22Rv1 (cell line): ENCODE data around the gene COL13A1.

Experiments
- ZFX ChIP-seq: fragments of 450-650 bp; IDR thresholded peaks from 2 replicates; pipeline ENCODE4 v1.6.1; 2017; ENCODE audit warnings: antibody characterized with exemption, borderline replicate concordance
- TF ChIP-seq, protein P1 (sequence below): fragments of 450-650 bp; IDR thresholded peaks from 2 replicates; pipeline ENCODE4 v1.5.1; 2017; ENCODE audit warnings: mild to moderate bottlenecking

DNA sequence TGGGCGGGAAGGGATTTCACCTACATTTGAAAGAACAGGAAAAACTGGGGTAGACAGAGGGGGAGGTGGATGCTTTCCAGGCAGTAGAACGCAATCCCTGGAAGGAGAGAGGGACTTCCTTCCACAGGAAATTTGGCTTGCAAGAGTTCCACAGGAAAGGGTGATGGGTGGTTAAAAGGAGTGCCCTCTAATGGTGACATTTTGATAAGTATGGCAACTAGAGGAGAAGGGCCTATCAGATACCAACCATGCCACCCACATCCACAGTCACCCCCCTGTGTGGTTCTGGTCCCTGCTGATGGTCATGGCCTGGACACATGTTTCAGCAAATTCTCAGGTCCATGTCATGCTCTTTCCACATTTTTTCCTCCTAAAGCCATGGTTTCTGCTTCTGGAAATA, 27.1 kb upstream of the COL13A1 start:
- TF ChIP-seq, protein P1, sequence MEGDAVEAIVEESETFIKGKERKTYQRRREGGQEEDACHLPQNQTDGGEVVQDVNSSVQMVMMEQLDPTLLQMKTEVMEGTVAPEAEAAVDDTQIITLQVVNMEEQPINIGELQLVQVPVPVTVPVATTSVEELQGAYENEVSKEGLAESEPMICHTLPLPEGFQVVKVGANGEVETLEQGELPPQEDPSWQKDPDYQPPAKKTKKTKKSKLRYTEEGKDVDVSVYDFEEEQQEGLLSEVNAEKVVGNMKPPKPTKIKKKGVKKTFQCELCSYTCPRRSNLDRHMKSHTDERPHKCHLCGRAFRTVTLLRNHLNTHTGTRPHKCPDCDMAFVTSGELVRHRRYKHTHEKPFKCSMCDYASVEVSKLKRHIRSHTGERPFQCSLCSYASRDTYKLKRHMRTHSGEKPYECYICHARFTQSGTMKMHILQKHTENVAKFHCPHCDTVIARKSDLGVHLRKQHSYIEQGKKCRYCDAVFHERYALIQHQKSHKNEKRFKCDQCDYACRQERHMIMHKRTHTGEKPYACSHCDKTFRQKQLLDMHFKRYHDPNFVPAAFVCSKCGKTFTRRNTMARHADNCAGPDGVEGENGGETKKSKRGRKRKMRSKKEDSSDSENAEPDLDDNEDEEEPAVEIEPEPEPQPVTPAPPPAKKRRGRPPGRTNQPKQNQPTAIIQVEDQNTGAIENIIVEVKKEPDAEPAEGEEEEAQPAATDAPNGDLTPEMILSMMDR: peak; percentile 19; the same call in 1 of the 2 replicates
- TF ChIP-seq ZFX: no peak
